MM.1S (cell line): ENCODE results near the gene NCK1.

Source experiments
- CTCF ChIP-seq: fragments of 300-600 bp; sonication (generic); IDR thresholded peaks from 2 replicates; pipeline ENCODE4 v1.5.1; 2016; ENCODE audit warnings: antibody characterized with exemption, low read length, mixed read lengths
- EZH2 ChIP-seq: fragments of 300-600 bp; sonication (generic); optimal IDR thresholded peaks from 2 replicates; pipeline ENCODE3; 2017; ENCODE audit warnings: low read depth, mild to moderate bottlenecking, antibody characterized with exemption, low read length, mixed read lengths
- EZH2phosphoT487 ChIP-seq: fragments of 300-600 bp; sonication (generic); IDR thresholded peaks from 2 replicates; pipeline ENCODE4 v1.6.1; 2018; ENCODE audit warnings: antibody characterized with exemption, low read length

GRCh38 chr3:136984837-136985236 is 122.8 kb downstream of the NCK1 start:
- TF ChIP-seq EZH2phosphoT487 (no peak), CTCF (no peak), EZH2 (no peak)
